ENCODE results near the gene OR10G4. TPM values are rescaled to one million over a fixed set of nuclear protein-coding genes. Genes with fewer than 3 reads are reported as not detected.

The OR10G4 gene
- total RNA-seq, 2 experiments from 2014 or later, result not detected

DNA sequence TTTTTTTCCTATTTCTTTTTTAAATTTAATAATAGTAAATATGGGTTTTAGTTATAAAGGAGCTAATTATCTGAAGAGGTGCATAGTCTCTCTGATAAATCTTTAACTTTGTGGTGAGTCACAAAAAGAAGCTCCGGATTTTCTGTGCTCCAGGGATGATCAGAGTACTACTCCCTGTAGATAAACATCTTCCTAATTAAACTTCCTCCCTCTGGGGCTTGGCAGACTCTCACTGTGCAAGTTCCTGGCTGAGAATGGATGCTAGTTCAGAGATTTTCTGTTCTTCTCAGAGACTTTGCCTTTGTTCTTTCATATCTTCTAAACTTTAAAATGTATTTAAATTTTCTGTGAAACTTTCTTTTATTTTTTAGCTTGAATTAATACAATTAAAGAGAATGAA lies 28.5 kb downstream of the OR10G4 start, which contains the start of gene OR10G7:
Gene OR10G7 (minus strand): TSS at position 72 of the 400 bp plus-strand sequence. CDS start 2,324 bp downstream, outside the sequence.
- POLR2A ChIA-PET, result no interaction called here
- no peak within 1 kb of the TSS for H3K4me3 ChIP-seq (ENCODE audit: low read length)

DNA sequence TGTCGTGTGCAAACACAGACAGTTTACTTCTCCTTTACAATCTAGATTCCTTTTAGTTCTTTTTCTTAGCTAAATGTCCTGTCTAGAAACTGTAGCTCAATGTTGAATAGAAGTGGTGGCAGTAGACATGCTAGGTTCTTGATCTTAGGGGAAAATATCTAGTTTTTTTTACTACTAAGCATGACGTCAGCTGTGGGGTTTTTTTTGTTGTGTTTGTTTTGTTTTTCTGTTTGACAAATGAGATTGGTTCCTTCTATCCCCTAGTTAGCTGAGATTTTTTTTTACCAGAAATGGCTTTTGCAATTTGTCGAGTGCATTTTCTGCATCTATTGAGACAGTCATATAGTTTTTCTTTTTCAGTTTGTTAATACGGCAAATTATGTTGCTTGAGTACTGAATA lies 30.6 kb downstream of the OR10G4 start:
- Mint-ChIP-seq H3K27ac (no peak overlapping the region), H3K27me3 (peaks cover 7% of the 10 kb centered on the region), H3K4me3 (no peak overlapping the region), H3K36me3 (ENCODE audit: low read depth) (no peaks in the 10 kb centered on the region), H3K4me1 (ENCODE audit: low read depth) (no peaks in the 10 kb centered on the region), H3K9me3 (no peaks in the 10 kb centered on the region)
- ChIA-PET CTCF (no interaction called here), POLR2A (no interaction called here)
- H3K36me3 ChIP-seq (ENCODE audit: insufficient read depth, low read length), result no peaks in the 10 kb centered on the region
- TF ChIP-seq, protein P1, sequence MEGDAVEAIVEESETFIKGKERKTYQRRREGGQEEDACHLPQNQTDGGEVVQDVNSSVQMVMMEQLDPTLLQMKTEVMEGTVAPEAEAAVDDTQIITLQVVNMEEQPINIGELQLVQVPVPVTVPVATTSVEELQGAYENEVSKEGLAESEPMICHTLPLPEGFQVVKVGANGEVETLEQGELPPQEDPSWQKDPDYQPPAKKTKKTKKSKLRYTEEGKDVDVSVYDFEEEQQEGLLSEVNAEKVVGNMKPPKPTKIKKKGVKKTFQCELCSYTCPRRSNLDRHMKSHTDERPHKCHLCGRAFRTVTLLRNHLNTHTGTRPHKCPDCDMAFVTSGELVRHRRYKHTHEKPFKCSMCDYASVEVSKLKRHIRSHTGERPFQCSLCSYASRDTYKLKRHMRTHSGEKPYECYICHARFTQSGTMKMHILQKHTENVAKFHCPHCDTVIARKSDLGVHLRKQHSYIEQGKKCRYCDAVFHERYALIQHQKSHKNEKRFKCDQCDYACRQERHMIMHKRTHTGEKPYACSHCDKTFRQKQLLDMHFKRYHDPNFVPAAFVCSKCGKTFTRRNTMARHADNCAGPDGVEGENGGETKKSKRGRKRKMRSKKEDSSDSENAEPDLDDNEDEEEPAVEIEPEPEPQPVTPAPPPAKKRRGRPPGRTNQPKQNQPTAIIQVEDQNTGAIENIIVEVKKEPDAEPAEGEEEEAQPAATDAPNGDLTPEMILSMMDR (IDR thresholded peaks at IDR 0.05), result no peak
- no peak for DNase-seq
- no peaks in the 10 kb centered on the region for H3K4me1 ChIP-seq (ENCODE audit: insufficient read depth, low read length)
- no peak overlapping the region for H3K4me3 ChIP-seq (ENCODE audit: low read length)
- H3K9me3 ChIP-seq (ENCODE audit: control insufficient read depth in 1 of 2, insufficient read depth in 1 of 2, low read length in 2 of 2), result peaks cover 0 to 4% of the 10 kb centered on the region in 2 experiments
- intact Hi-C loops (cut with DNase I, micrococcal nuclease), result no loop called here
- no peak overlapping the region for H3K27ac ChIP-seq (ENCODE audit: low read depth in 1 of 2, low read length in 2 of 2)
- no peak for ATAC-seq (ENCODE audit: poor library complexity)
- no peaks in the 10 kb centered on the region for H3K27me3 ChIP-seq (ENCODE audit: control insufficient read depth in 1 of 2, insufficient read depth in 2 of 2, low read length in 2 of 2)

More for the DNA sequence above, 28.5 kb downstream of the OR10G4 start, which contains the start of gene OR10G7:
- CTCF ChIA-PET, result no interaction called here
- no peaks in the 10 kb centered on the region for H3K36me3 Mint-ChIP-seq (ENCODE audit: low read depth)
- Histone ChIP-seq H3K27ac (ENCODE audit: low read depth in 1 of 2, low read length in 2 of 2) (no peak within 1 kb of the TSS), H3K4me1 (ENCODE audit: insufficient read depth, low read length) (no peaks in the 10 kb centered on the region), H3K27me3 (ENCODE audit: control insufficient read depth in 1 of 2, insufficient read depth in 2 of 2, low read length in 2 of 2) (no peaks in the 10 kb centered on the region), H3K36me3 (ENCODE audit: insufficient read depth, low read length) (no peaks in the 10 kb centered on the region), H3K9me3 (ENCODE audit: control insufficient read depth in 1 of 2, insufficient read depth in 1 of 2, low read length in 2 of 2) (peaks cover 0 to 4% of the 10 kb centered on the region in 2 experiments)
- DNase-seq, result no peak
- no peak within 1 kb of the TSS for H3K27ac Mint-ChIP-seq
- intact Hi-C loops (cut with DNase I, micrococcal nuclease), result no loop called here
- no peak for ATAC-seq (ENCODE audit: poor library complexity)
- TF ChIP-seq, protein P1 (IDR thresholded peaks at IDR 0.05), result no peak
- H3K4me1 Mint-ChIP-seq (ENCODE audit: low read depth), result no peaks in the 10 kb centered on the region
- no peaks in the 10 kb centered on the region for H3K9me3 Mint-ChIP-seq
- H3K4me3 Mint-ChIP-seq, result no peak within 1 kb of the TSS
- H3K27me3 Mint-ChIP-seq, result peaks cover 5% of the 10 kb centered on the region

DNA sequence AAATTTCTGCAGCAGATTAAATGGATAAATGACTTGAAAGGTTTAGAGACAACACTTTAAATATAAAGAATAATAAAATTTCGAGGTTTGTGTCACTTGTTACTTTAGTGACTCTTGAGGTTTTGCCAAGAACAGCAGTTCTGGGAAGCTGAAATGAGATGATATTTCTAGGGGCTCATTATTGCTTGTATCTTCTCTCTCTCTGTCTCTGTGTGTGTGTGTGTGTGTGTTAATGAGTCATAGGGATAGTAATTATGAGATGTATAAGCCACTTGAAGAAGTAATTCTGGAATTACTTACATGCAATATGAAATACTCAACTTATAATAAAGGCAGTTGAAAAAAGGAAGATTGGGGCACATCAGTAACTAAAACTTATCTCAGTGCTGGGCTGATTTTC lies 38.0 kb downstream of the OR10G4 start:
- H3K36me3 ChIP-seq (ENCODE audit: insufficient read depth, low read length), result no peaks in the 10 kb centered on the region
- H3K27me3 ChIP-seq (ENCODE audit: control insufficient read depth in 1 of 2, insufficient read depth in 2 of 2, low read length in 2 of 2), result no peaks in the 10 kb centered on the region
- no peak overlapping the region for H3K4me3 Mint-ChIP-seq
- DNase-seq (no peak), ATAC-seq (ENCODE audit: poor library complexity) (no peak)
- no peaks in the 10 kb centered on the region for H3K9me3 Mint-ChIP-seq
- no peak overlapping the region for H3K4me3 ChIP-seq (ENCODE audit: low read length)
- no peaks in the 10 kb centered on the region for H3K9me3 ChIP-seq (ENCODE audit: control insufficient read depth in 1 of 2, insufficient read depth in 1 of 2, low read length in 2 of 2)
- no peak overlapping the region for H3K27ac ChIP-seq (ENCODE audit: low read depth in 1 of 2, low read length in 2 of 2)
- no peak overlapping the region for H3K27ac Mint-ChIP-seq
- no peaks in the 10 kb centered on the region for H3K4me1 Mint-ChIP-seq (ENCODE audit: low read depth)
- intact Hi-C loops (cut with DNase I, micrococcal nuclease), result no loop called here
- H3K27me3 Mint-ChIP-seq, result peaks cover 11% of the 10 kb centered on the region
- no peaks in the 10 kb centered on the region for H3K4me1 ChIP-seq (ENCODE audit: insufficient read depth, low read length)
- ChIA-PET CTCF (no interaction called here), POLR2A (no interaction called here)
- TF ChIP-seq, protein P1 (IDR thresholded peaks at IDR 0.05), result no peak
- no peaks in the 10 kb centered on the region for H3K36me3 Mint-ChIP-seq (ENCODE audit: low read depth)

Measured in CD4-positive, alpha-beta T cell (primary cell).